Measurements from ENCODE around the gene NCAPD2. TPM values are rescaled to one million over a fixed set of nuclear protein-coding genes. Genes with fewer than 3 reads are reported as not detected.

NCAPD2 gene
- total and polyA plus RNA-seq, 2 donors (not counting 3 experiments of a cell fraction or from before 2014, with no cell fraction given): 41.8 to 90.1 TPM

GRCh38 chr12:6550294-6551062, 56.6 kb downstream of the NCAPD2 start:
- Histone ChIP-seq H3K27me3 (ENCODE audit: control insufficient read depth in 2 of 2, insufficient read depth in 2 of 2, low read length in 2 of 2) (no peaks in the 10 kb centered on the region), H3K9ac (replicated peaks; ENCODE audit: extremely low read depth, insufficient read depth, low read length) (no peak overlapping the region), H3K9me1 (replicated peaks; ENCODE audit: control insufficient read depth, extremely low read depth, insufficient read depth, low read length) (no peaks in the 10 kb centered on the region), H3K4me2 (ENCODE audit: insufficient read depth, low read length) (no peak overlapping the region), H3K79me2 (ENCODE audit: control insufficient read depth, insufficient read depth, low read length) (peaks cover 49% of the 10 kb centered on the region), H3K9me3 (replicated peaks; ENCODE audit: control insufficient read depth, insufficient read depth, low read length) (no peaks in the 10 kb centered on the region), H4K20me1 (replicated peaks; ENCODE audit: control insufficient read depth, extremely low read depth, insufficient read depth, low read length) (no peaks in the 10 kb centered on the region), H3K4me3 (replicated peaks in 1 of 3; ENCODE audit: insufficient read depth in 1 of 3, low read depth in 1 of 3, low read length in 3 of 3) (no peak overlapping the region), H3K4me1 (ENCODE audit: control insufficient read depth, extremely low read depth, insufficient read depth, low read length) (peaks cover 65% of the 10 kb centered on the region), H3K27ac (ENCODE audit: insufficient read depth, low read depth, low read length) (no peak overlapping the region), H2AFZ (ENCODE audit: low read depth, low read length) (no peak overlapping the region), H3K36me3 (ENCODE audit: control insufficient read depth in 2 of 2, extremely low read depth in 1 of 2, insufficient read depth in 2 of 2, low read length in 2 of 2) (peaks cover 0 to 14% of the 10 kb centered on the region in 2 experiments)
- intact Hi-C loops (cut with micrococcal nuclease) (loop anchor here (5.0 kb wide), 1 partner anchor 147 kb away; no protein-coding TSS in a partner anchor), dilution Hi-C loops (cut with MboI; ENCODE audit: extremely low pct_ligation_motif_present, low sequenced_read_pairs) (no loop called here)
- POLR2A ChIA-PET: interaction anchor here (1.0 to 1.8 kb wide), 3 partner anchors 13 to 16 kb away, joined by 3 to 14 read pairs (median 4); partner anchors contain the start of gene GAPDH
- no peak for DNase-seq (ENCODE audit: low read depth, low spot score)
- no peak for FAIRE-seq
- CTCF ChIA-PET: interaction anchor here (1.7 to 10.3 kb wide), 5 partner anchors 10 to 85 kb away, joined by 5 to 145 read pairs (median 6); no protein-coding TSS in a partner anchor
- BruUV-seq (replicated peaks): no TSS peak
- TF ChIP-seq MYC (IDR thresholded peaks at IDR 0.05; ENCODE audit: low read depth, low read length) (no peak), MAX (IDR thresholded peaks at IDR 0.05; ENCODE audit: insufficient read depth, insufficient read length) (no peak), EZH2 (IDR thresholded peaks at IDR 0.05; ENCODE audit: borderline replicate concordance, low read depth, low read length, severe bottlenecking) (no peak), JUN (IDR thresholded peaks at IDR 0.05; ENCODE audit: borderline replicate concordance, insufficient read depth, insufficient read length, low read depth) (no peak), POLR2AphosphoS5 (IDR thresholded peaks at IDR 0.05; ENCODE audit: insufficient read depth, low read depth, low read length) (no peak), GATA2 (IDR thresholded peaks at IDR 0.05; ENCODE audit: insufficient read depth, insufficient read length, low read depth, low read length) (no peak), POLR2A (IDR thresholded peaks at IDR 0.05; ENCODE audit: low read depth, low read length) (no peak), CTCF (IDR thresholded peaks at IDR 0.05; ENCODE audit: extremely low read depth in 1 of 2, insufficient read depth in 1 of 2, low read depth in 1 of 2, low read length in 2 of 2) (no peak), FOS (IDR thresholded peaks at IDR 0.05; ENCODE audit: borderline replicate concordance, insufficient read depth, low read length) (no peak)

Measured in endothelial cell of umbilical vein (primary cell).